Ramos (cell line): ENCODE measurements around the gene WDR12.
"Not testable (repeated sequence)": the region's sequence is repeated elsewhere in the genome, so short reads cannot be mapped to it uniquely, and the experiment has no call there.

Experiments
- in situ Hi-C: fragments of 300-500 bp; cut with MboI; formaldehyde crosslinking; loops from one replicate; pipeline ENCODE4 v1.14.3; 2022; ENCODE audit warnings: low sequenced_read_pairs; ENCODE audit not compliant: unreplicated experiment

The WDR12 gene

GRCh38 chr2:202911512-202912341, at the start of gene WDR12, which contains the start of gene CARF:
WDR12 (minus strand) TSS chr2:202911673; CDS start chr2:202911476, 197 bp downstream.
CARF (plus strand) TSS chr2:202912275; CDS start chr2:202941903, 29,628 bp downstream.
- in situ Hi-C loops, result no loop called here

- in situ Hi-C loops, result no loop called here
Measured at GRCh38 chr2:202960524-202960923, 49.1 kb upstream of the WDR12 start.

- in situ Hi-C loops, result no loop called here
Measured at GRCh38 chr2:202950592-202950991, 39.1 kb upstream of the WDR12 start.

- in situ Hi-C loops, result not testable (repeated sequence)
Measured at GRCh38 chr2:202949333-202949732, 37.9 kb upstream of the WDR12 start.

GRCh38 chr2:202945497-202945896, 34.0 kb upstream of the WDR12 start:
- in situ Hi-C loops, result no loop called here

- in situ Hi-C loops, result no loop called here
Measured at GRCh38 chr2:202944816-202945215, 33.3 kb upstream of the WDR12 start.

GRCh38 chr2:202944408-202944807, 32.9 kb upstream of the WDR12 start:
- in situ Hi-C loops, result no loop called here

- in situ Hi-C loops, result no loop called here
Measured at GRCh38 chr2:202941771-202942170, 30.3 kb upstream of the WDR12 start.

- in situ Hi-C loops, result no loop called here
Measured at GRCh38 chr2:202938960-202939359, 27.5 kb upstream of the WDR12 start.

- in situ Hi-C loops, result no loop called here
Measured at GRCh38 chr2:202934456-202934855, 23.0 kb upstream of the WDR12 start.

- in situ Hi-C loops, result no loop called here
Measured at GRCh38 chr2:202933958-202934357, 22.5 kb upstream of the WDR12 start.

GRCh38 chr2:202933139-202933510, 21.7 kb upstream of the WDR12 start:
- in situ Hi-C loops, result no loop called here

- in situ Hi-C loops, result no loop called here
Measured at GRCh38 chr2:202932425-202933138, 21.1 kb upstream of the WDR12 start.

GRCh38 chr2:202918860-202919259, 7.4 kb upstream of the WDR12 start:
- in situ Hi-C loops, result no loop called here

GRCh38 chr2:202912342-202913201, 1.1 kb upstream of the WDR12 start:
- in situ Hi-C loops, result not testable (repeated sequence)

- in situ Hi-C loops, result no loop called here
Measured at GRCh38 chr2:202911203-202911511, 316 bp downstream of the WDR12 start.

- in situ Hi-C loops, result no loop called here
Measured at GRCh38 chr2:202910698-202911097, 775 bp downstream of the WDR12 start.

- in situ Hi-C loops, result not testable (repeated sequence)
Measured at GRCh38 chr2:202910250-202910649, 1.2 kb downstream of the WDR12 start.

GRCh38 chr2:202909394-202910192, 1.9 kb downstream of the WDR12 start:
- in situ Hi-C loops, result no loop called here

- in situ Hi-C loops, result no loop called here
Measured at GRCh38 chr2:202908186-202908585, 3.3 kb downstream of the WDR12 start.
